Left cardiac atrium (tissue), 4 donors: ENCODE data around the gene FAM168A. TPM values are rescaled to one million over a fixed set of nuclear protein-coding genes. Genes with fewer than 3 reads are reported as not detected.
"Not testable (repeated sequence)": the region's sequence is repeated elsewhere in the genome, so short reads cannot be mapped to it uniquely, and the experiment has no call there.

ENCODE experiments used
- ATAC-seq, 2 donors: fragments of 200-7000 bp; cut with Tn5 transposase; one replicate each; pipeline ENCODE4 v1.9.1; 2020; ENCODE audit warnings: mild to moderate bottlenecking in 2 of 2, moderate library complexity in 2 of 2
- DNase-seq: peaks from one replicate; pipeline ENCODE4 v3.0.0-alpha.2; 2020
- intact Hi-C, 2 donors: fragments of 100-400 bp; cut with DNase I; formaldehyde crosslinking; loops; one replicate each; pipeline versions ENCODE4 v1.14.1 to v1.15.1; 2022 to 2023
- total RNA-seq, 2 donors: library from RNA; stranded (reverse); fragmentation: NEBNext Ultra II Directional; extraction: Animal tissue kit (Norgen Biotek cat#: 25700); gene quantifications; one replicate each; pipeline ENCODE4 v1.2.1, GENCODE V29; 2021
- donor health status: DM: no; HTN: yes; CAD: no.
- donor health status: DM: no; HTN: yes; CAD: no; lungs with severe emphysema.
- donor health status: DM: yes; HTN: yes; CAD: no.
- donor health status: Dilated cardiomyopathy.

The FAM168A gene
- total RNA-seq, 2 donors from 2014 or later: 31.5 to 35.2 TPM

- DNase-seq (no peak), ATAC-seq (no peak)
- intact Hi-C loops: no loop called here
Observed at GRCh38 chr11:73461335-73461840, 136.5 kb downstream of the FAM168A start.

DNA sequence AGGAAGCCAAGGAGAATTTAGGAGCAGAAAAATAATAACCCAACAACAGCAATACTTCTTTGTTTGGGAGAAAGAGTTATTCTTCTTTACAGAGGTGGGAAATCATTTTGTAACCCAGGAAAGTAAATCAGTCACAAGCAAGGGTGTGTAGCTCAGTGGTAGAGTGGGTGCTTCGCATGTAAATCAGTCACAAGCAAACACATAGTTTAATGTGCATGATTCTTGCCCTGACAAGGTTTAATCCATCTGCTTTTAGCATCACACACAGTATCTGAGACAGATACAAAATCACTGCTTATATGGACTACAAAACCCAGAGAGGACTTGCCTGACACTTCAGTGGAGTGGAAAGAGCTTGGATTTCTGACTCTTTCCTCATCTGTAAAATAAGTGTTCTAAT is 139.7 kb downstream of the FAM168A start:
- intact Hi-C loops: no loop called here
- ATAC-seq (no peak), DNase-seq (no peak)

DNA sequence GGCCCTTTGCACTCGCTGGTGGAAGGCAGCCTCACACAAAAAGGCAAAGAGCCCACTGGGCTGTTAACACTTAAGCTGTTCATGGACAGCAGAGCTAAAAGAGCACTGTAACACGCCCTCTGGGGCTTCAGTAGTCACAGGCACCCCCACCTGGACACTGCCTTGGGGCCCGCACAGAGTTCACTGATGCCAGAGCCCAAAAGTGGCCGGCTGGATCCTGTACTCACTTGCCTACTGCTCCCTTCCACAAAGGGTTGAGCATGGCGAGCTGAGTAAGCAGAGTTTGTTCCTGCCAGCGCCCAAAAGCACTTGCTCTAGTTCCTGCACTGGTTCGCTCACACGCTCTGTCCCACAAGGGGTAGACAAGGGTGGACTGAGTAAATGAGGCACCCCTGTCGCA is 142.9 kb downstream of the FAM168A start:
- intact Hi-C loops: no loop called here
- peak; percentile 34 to 41 for ATAC-seq
- peak; percentile 27 for DNase-seq

DNA sequence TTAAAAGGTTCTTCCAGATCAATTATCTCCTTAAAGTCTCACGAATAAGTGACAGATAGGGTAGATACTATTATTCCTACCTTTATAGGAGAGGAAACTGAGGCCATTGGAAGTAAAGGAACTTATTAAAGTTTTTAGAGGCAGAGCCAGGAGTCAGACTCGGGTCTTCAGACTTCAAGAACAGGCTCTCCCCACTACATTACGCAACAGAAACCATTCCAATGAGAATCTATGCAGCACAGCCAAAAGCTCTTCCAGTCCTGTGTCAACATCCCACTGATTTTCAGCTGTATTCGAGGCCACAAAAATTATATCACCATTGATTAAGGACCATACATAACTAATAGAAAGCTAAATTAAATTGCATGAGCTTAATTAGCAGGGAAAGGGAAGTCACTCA is 144.3 kb downstream of the FAM168A start:
- intact Hi-C loops: no loop called here
- ATAC-seq (peak in 1 of 2 donors; percentile 79), DNase-seq (no peak)

DNA sequence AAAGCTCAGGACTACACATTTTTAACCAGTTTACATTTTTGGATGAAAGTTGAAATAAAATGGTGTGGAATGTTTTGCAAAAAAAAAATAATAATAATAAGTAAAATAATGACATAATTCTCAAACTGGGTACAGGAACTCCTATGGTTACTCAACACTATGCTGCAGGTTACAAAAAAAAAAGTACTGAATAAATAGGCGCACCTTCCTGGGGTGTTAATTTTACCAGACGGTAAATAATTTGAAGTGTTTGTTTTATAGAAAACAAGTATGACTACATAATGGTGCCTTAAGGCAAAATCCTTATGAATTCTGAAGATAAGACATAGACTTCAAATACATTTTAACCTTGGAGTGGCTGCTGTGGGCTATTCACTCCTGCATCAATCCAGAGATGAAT is 145.2 kb downstream of the FAM168A start:
- intact Hi-C loops: no loop called here
- no peak for DNase-seq
- ATAC-seq: no peak

DNA sequence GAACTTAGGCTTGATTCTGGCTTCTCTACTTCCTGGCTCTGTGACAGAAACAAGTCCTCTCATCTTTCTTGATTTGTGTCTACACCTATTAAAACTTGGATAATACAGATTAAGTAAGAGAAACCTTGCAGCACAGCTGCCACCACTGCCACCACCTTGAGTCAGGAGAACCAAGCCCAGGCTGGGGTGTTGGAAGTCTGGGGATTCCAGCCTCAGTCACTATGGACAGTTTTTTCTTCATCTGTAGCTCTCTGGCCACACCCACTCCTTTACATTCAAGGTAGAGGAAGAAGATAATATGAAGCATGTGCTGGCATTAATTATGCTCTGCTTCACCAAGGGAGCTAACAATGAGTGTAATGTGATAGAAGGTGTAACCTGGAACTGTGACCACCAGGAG is 146.0 kb downstream of the FAM168A start:
- DNase-seq (no peak), ATAC-seq (no peak)
- intact Hi-C loops: no loop called here

GRCh38 chr11:73446766-73447165 is 151.1 kb downstream of the FAM168A start:
- DNase-seq: no peak
- intact Hi-C loops: no loop called here
- ATAC-seq: no peak

DNA sequence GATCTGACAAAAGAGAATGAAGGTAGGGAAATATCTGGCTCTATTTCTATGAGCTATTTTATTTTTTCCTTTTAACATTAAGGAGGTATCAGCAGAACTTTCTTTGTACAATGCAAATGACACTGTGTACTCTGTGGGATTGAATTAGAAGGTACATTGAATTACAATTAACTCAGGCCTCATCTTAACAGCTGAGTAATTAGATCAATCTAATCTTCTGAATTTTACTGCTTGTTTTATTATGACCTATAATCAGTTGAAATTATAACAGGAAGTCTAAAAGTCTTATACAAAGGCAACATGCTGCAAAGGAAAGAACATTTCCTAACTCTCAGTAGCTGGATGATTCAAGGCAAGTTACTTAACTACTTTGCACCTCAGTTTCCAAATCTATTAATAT is 151.9 kb downstream of the FAM168A start:
- intact Hi-C loops: no loop called here
- DNase-seq: no peak
- no peak for ATAC-seq

- intact Hi-C loops: no loop called here
- DNase-seq (no peak), ATAC-seq (peak in 1 of 2 donors; percentile 27)
Observed at GRCh38 chr11:73439002-73439843, 158.7 kb downstream of the FAM168A start.

DNA sequence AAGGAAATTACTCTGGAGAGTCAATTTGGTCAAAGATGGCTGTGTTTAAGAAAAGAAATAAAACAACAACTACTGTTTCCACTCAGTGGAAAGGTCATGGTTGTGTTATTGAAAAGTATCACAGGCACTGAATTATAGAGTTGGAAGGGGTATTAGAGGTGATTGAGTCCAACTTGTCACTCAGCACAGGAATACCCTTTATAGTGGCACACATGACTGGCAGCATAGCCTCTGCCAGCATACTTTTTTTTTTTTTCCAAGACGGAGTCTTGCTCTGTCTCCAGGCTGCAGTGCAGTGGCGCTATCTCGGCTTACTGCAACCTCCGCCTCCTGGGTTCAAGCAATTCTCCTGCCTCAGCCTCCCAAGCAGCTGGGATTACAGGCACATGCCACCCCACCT is 161.1 kb downstream of the FAM168A start:
- intact Hi-C loops, DNase-seq: not testable (repeated sequence)
- ATAC-seq: peak in 1 of 2 donors; percentile 27

- ATAC-seq (no peak), DNase-seq (no peak)
- intact Hi-C loops: no loop called here
Observed at GRCh38 chr11:73431396-73431795, 166.5 kb downstream of the FAM168A start.

DNA sequence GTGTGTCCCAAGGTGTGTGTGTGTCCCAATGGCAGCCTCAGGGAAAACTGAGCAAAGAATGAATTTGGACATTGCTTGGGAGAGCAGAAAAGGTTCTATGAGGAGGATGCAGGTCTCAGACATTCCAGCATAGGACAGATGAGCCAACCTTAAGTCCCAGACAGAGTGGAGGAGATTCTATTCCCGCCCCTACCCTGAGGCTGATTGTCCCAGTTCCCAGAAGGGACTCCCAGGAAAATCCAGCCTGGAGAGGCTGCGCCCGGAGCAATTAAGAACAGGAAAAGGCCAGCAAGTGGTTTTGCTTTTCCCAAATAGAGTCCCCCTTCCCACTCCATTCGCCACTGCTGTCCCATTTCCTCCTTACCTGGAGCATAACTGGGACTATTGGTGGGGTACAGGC is 167.6 kb downstream of the FAM168A start:
- DNase-seq (no peak), ATAC-seq (no peak)
- intact Hi-C loops: no loop called here

- intact Hi-C loops: no loop called here
- DNase-seq: no peak
- no peak for ATAC-seq
Observed at GRCh38 chr11:73429121-73429750, 168.7 kb downstream of the FAM168A start.

GRCh38 chr11:73428699-73429098 is 169.2 kb downstream of the FAM168A start:
- intact Hi-C loops: no loop called here
- no peak for ATAC-seq
- no peak for DNase-seq

DNA sequence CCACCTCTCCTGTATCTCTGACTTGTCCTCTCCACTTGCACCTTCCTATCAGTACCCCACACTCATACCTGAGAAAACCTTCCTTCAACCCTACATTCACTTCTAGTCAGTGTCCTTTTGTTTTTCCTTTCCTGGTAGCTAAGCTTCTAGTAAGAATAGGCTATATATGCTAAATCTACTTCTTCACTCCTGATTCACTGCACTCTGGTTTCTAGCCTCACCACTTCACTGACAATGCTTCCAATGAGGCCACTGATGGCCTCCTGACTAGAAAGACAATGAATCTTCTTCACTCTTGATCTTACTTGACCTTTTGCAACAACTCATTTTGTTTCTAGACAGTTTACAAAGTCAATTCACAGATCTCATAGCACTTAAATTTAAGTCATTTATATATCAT is 169.7 kb downstream of the FAM168A start:
- ATAC-seq (no peak), DNase-seq (no peak)
- intact Hi-C loops: no loop called here

DNA sequence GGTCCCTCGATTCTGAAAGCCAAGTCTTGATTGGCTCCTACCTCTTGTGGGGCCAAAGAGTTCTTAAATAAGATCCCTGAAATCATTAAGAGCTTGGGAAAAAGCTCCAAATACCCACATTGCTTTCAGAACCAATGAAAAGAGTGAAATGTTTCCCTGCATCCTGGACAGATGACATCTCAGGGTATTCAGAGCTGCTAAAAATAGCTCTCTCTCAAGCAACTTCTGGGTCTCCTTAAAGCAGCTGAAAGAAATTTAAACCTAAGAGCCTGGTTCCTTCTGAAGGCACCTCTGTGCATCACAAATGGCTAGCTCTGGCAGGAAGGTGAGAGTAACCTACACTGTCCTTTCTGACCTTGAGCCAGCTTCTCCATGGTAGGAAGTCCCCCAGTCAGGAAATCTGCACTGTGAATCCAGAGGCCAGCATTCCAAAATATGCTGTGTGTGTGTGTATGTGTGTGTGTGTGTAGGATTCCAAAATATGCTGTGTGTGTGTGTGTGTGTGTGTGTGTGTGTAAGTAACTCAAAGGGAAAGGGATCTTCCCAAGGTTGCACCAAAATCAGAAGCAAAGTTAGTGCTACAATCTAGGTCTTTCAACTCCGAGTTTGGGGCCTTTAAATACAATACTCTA is 171.6 kb downstream of the FAM168A start:
- DNase-seq: no peak
- ATAC-seq: peak in 1 of 2 donors; percentile 17
- intact Hi-C loops: no loop called here

- ATAC-seq (peak; percentile 19 to 60), DNase-seq (no peak)
- intact Hi-C loops: no loop called here
Observed at GRCh38 chr11:73425108-73425507, 172.8 kb downstream of the FAM168A start.

GRCh38 chr11:73423506-73423905 is 174.4 kb downstream of the FAM168A start:
- intact Hi-C loops: no loop called here
- no peak for DNase-seq
- ATAC-seq: no peak

GRCh38 chr11:73422886-73423285 is 175.0 kb downstream of the FAM168A start:
- intact Hi-C loops: no loop called here
- DNase-seq (no peak), ATAC-seq (no peak)

GRCh38 chr11:73420136-73420535 is 177.8 kb downstream of the FAM168A start:
- intact Hi-C loops: no loop called here
- ATAC-seq (no peak), DNase-seq (no peak)
